D721Med (cell line): ENCODE measurements around the gene GUCA1A.

Experiments
- DNase-seq: peaks from one replicate; pipeline ENCODE4 v3.0.0; 2011; ENCODE audit warnings: low spot score; ENCODE audit not compliant: insufficient read length
- FAIRE-seq: peaks from 2 replicates; lab custom pipeline; 2011; peaks lifted over from hg19 to GRCh38; lab: Jason Lieb, UNC
- CTCF ChIP-seq: IDR thresholded peaks from 2 replicates; pipeline ENCODE4 v1.5.1; 2012; ENCODE audit warnings: mild to moderate bottlenecking, control low read depth; ENCODE audit not compliant: insufficient read depth; ENCODE audit errors: missing control alignments

Gene GUCA1A

GRCh38 chr6:42173101-42173500 is at the start of gene GUCA1A:
GUCA1A (plus strand) TSS chr6:42173364; CDS start chr6:42173614, 250 bp downstream.
- DNase-seq = peak; percentile 70
- FAIRE-seq = peak; percentile 92
- no peak for TF ChIP-seq CTCF

- DNase-seq (no peak), FAIRE-seq (no peak)
- TF ChIP-seq CTCF = no peak
Observed at GRCh38 chr6:42123379-42124103, 49.6 kb upstream of the GUCA1A start.

- DNase-seq = no peak
- no peak for TF ChIP-seq CTCF
- no peak for FAIRE-seq
Observed at GRCh38 chr6:42124223-42124836, 48.8 kb upstream of the GUCA1A start.

- FAIRE-seq = no peak
- TF ChIP-seq CTCF = no peak
- no peak for DNase-seq
Observed at GRCh38 chr6:42125231-42125630, 47.9 kb upstream of the GUCA1A start.

- no peak for TF ChIP-seq CTCF
- no peak for FAIRE-seq
Observed at GRCh38 chr6:42125663-42126062, 47.5 kb upstream of the GUCA1A start.

GRCh38 chr6:42128460-42129359 is 44.5 kb upstream of the GUCA1A start:
- DNase-seq (peak; percentile 82), FAIRE-seq (peak; percentile 25)
- no peak for TF ChIP-seq CTCF

More at GRCh38 chr6:42125663-42126062, 47.5 kb upstream of the GUCA1A start:
- DNase-seq = no peak
